Transverse colon (tissue), 4 donors: Measurements from ENCODE around the gene COL6A5. TPM values are rescaled to one million over a fixed set of nuclear protein-coding genes. Genes with fewer than 3 reads are reported as not detected.

Experiments used
- DNase-seq: peaks from one replicate; pipeline ENCODE4 v3.0.0-alpha.2; 2019
- H3K27ac ChIP-seq, 4 donors: fragments of 200-600 bp; sonication (generic); 2 replicates each; pipeline ENCODE4 v1.5.1; 2016 to 2018; ENCODE audit warnings: inconsistent platforms in 4 of 4
- H3K27me3 ChIP-seq: fragments of 200-600 bp; sonication (generic); 2 replicates; pipeline ENCODE4 v1.5.1; 2017; ENCODE audit warnings: inconsistent platforms
- H3K36me3 ChIP-seq, 4 donors: fragments of 200-600 bp; sonication (generic); 2 replicates each; pipeline ENCODE4 v1.5.1; 2017 to 2019; ENCODE audit warnings: inconsistent platforms in 4 of 4
- H3K4me1 ChIP-seq, 4 donors: fragments of 200-600 bp; sonication (generic); 2 replicates each; pipeline ENCODE4 v1.5.1; 2017 to 2020; ENCODE audit warnings: inconsistent platforms in 4 of 4
- H3K4me3 ChIP-seq, 4 donors: fragments of 200-600 bp; sonication (generic); 1 replicate in 1 of 4; 2 replicates in 3 of 4; pipeline versions ENCODE4 v1.5.1 to v1.6.1; 2017 to 2019; ENCODE audit warnings: inconsistent platforms in 4 of 4
- H3K9me3 ChIP-seq, 2 donors: fragments of 200-600 bp; sonication (generic); 2 replicates each; pipeline ENCODE4 v1.5.1; 2017 to 2019; ENCODE audit warnings: inconsistent platforms in 2 of 2
- EP300 ChIP-seq: sonication (generic); formaldehyde crosslinking; IDR thresholded peaks from one replicate; pipeline ENCODE4 v1.6.1; 2017; ENCODE audit warnings: antibody characterized with exemption, low read depth
- POLR2A ChIP-seq: fragments of 450-650 bp; IDR thresholded peaks from one replicate; pipeline ENCODE4 v1.6.1; 2016; ENCODE audit warnings: antibody characterized with exemption, mild to moderate bottlenecking, moderate library complexity
- POLR2AphosphoS5 ChIP-seq, 3 donors: sonication (generic); formaldehyde crosslinking; IDR thresholded peaks; one replicate each; pipeline ENCODE4 v1.6.1; 2016; ENCODE audit warnings: antibody characterized with exemption in 3 of 3
- WGBS, 2 donors: methylation state at CpG; one replicate each; pipeline ENCODE4 v1.1.5; 2018; ENCODE audit warnings: low coverage in 1 of 2; 5-methylcytosine and 5-hydroxymethylcytosine counted together
- in situ Hi-C, 4 donors: fragments of 200-750 bp; cut with MboI; loops; one replicate each; pipeline versions ENCODE4 v1.15.0 to v1.15.1; 2017; ENCODE audit warnings: low sequenced_read_pairs in 3 of 4, low pct_ligation_motif_present in 1 of 4, low pct_unique_long_range_greater_than_20kb in 1 of 4
- intact Hi-C: fragments of 100-400 bp; cut with DNase I; formaldehyde crosslinking; loops from one replicate; pipeline ENCODE4 v1.15.1; 2023; ENCODE audit warnings: low total_unique reads
- total RNA-seq, 4 donors: library from RNA; depleted of rRNA; stranded (reverse); fragments of >200 nt; gene quantifications; one replicate each; pipeline ENCODE4 v1.1.0, GENCODE V29; 2016
- TF ChIP-seq, protein P1 (sequence below), 5 experiments: fragments of 200-600 bp in 3 of 5; fragments of 450-650 bp in 2 of 5; sonication (generic) in 3 of 5; IDR thresholded peaks; 1 replicate in 2 of 5; 2 replicates in 3 of 5; pipeline ENCODE4 v1.5.1; 2016 to 2017; ENCODE audit warnings: antibody characterized with exemption in 5 of 5, inconsistent platforms in 3 of 5, mild to moderate bottlenecking in 2 of 5, moderate library complexity in 1 of 5

Gene COL6A5
- total RNA-seq, 4 donors from 2014 or later: not detected

DNA sequence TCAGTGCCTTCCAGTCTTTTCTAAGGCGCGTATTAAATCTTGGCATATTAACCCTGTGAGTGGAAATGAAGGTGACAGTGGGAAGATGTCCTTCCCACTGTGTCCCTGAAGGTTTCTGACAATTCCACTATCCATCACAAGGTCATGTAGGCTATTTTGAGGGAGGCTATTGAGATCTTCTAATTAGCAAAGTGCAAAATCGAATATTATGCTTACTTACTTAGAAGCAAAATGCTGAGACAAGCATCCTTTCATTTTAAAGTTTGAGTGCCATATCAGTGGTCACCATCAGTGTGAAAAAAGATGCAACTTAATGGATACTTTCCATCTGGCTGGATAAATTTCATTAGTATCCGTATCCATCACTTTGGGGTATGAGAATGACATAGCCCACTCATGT is 77.6 kb downstream of the COL6A5 start:
- Histone ChIP-seq H3K4me3 (no peak overlapping the region), H3K36me3 (no peaks in the 10 kb centered on the region), H3K9me3 (no peaks in the 10 kb centered on the region), H3K27me3 (no peaks in the 10 kb centered on the region), H3K4me1 (no peaks in the 10 kb centered on the region), H3K27ac (no peak overlapping the region)
- DNase-seq: no peak
- intact Hi-C loops (no loop called here), in situ Hi-C loops (no loop called here)
- TF ChIP-seq EP300: no peak
- no peak for TF ChIP-seq POLR2AphosphoS5 (IDR thresholded peaks at IDR 0.05)
- TF ChIP-seq, protein P1, sequence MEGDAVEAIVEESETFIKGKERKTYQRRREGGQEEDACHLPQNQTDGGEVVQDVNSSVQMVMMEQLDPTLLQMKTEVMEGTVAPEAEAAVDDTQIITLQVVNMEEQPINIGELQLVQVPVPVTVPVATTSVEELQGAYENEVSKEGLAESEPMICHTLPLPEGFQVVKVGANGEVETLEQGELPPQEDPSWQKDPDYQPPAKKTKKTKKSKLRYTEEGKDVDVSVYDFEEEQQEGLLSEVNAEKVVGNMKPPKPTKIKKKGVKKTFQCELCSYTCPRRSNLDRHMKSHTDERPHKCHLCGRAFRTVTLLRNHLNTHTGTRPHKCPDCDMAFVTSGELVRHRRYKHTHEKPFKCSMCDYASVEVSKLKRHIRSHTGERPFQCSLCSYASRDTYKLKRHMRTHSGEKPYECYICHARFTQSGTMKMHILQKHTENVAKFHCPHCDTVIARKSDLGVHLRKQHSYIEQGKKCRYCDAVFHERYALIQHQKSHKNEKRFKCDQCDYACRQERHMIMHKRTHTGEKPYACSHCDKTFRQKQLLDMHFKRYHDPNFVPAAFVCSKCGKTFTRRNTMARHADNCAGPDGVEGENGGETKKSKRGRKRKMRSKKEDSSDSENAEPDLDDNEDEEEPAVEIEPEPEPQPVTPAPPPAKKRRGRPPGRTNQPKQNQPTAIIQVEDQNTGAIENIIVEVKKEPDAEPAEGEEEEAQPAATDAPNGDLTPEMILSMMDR (IDR thresholded peaks at IDR 0.05): no peak
- TF ChIP-seq POLR2A: no peak
- WGBS, 2 donors: 85 to 100% methylated on average over 3 to 4 of the region's 4 CpGs

DNA sequence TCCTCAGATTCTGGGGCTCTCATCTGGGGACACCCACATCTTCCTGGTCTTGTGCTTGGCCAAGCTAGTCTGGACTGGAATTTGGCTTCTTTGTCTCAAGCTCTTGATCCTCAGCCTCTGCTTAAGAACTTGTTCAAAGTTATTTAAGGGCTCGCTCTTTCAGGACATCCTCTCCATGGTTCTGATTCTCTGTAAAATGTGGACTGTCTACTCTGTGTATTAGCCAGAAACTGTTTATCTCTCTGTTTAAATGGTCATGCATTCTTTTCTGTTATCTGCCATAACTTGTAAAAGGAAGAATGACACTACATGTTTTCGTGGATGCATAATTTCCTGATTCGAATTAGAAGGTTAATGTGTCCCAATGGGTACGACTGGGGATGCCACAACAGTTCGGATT is 79.4 kb downstream of the COL6A5 start:
- intact Hi-C loops: no loop called here
- in situ Hi-C loops: no loop called here
- 61 to 73% methylated on average over 3 to 5 of the region's 5 CpGs for WGBS, 2 donors
- H3K9me3 ChIP-seq: no peaks in the 10 kb centered on the region
- H3K4me1 ChIP-seq: no peaks in the 10 kb centered on the region
- no peak for DNase-seq
- TF ChIP-seq, protein P1 (IDR thresholded peaks at IDR 0.05): no peak
- TF ChIP-seq POLR2AphosphoS5 (IDR thresholded peaks at IDR 0.05): no peak
- no peak for TF ChIP-seq POLR2A
- TF ChIP-seq EP300: no peak
- no peaks in the 10 kb centered on the region for H3K36me3 ChIP-seq
- H3K27me3 ChIP-seq: no peaks in the 10 kb centered on the region
- no peak overlapping the region for H3K4me3 ChIP-seq
- H3K27ac ChIP-seq: no peak overlapping the region

DNA sequence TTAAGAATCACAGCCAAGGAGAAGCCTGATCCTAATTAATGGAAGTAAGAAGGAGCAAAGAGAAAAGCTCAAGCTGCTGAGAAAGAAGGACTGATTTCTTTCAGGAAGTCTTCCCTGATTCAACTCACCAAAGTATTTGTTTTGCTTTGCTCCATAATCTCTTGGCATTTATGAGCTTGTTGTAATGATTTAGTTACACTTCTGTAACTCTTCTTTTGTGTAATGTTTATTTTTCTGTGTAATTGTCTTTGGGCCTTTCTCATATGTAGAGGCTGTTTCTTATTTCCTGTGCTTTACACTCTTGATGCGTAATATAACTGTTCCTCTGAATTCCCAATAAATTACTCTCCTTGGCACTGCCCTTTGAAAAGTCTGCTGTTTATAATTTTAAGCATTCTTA is 80.0 kb downstream of the COL6A5 start:
- no peaks in the 10 kb centered on the region for H3K4me1 ChIP-seq
- DNase-seq: no peak
- no peaks in the 10 kb centered on the region for H3K9me3 ChIP-seq
- intact Hi-C loops (no loop called here), in situ Hi-C loops (no loop called here)
- H3K4me3 ChIP-seq: no peak overlapping the region
- H3K27ac ChIP-seq: no peak overlapping the region
- WGBS, 2 donors: 19 to 35% methylated on average over 1 of the region's 1 CpG
- TF ChIP-seq POLR2A (no peak), POLR2AphosphoS5 (IDR thresholded peaks at IDR 0.05) (no peak), EP300 (no peak)
- TF ChIP-seq, protein P1 (IDR thresholded peaks at IDR 0.05): no peak
- no peaks in the 10 kb centered on the region for H3K27me3 ChIP-seq
- H3K36me3 ChIP-seq: no peaks in the 10 kb centered on the region

DNA sequence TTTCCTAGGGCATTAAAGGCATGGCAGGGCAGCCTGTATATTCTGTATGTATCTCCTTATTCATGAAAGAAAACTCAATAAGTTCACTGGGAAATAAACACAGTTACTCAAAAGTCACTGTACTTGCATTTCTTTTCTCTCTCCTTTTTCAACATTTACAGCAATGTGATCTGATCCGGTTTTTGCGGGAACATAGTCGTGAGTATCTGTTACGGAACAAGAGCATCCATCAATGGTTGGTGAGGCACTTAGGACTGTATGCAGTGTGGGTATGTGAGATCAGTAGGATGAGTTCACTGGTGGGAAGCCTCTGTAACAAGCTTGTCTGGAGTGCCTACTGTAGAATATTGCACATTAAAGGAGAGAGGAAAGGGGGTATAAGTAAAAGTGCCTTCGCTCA is 80.7 kb downstream of the COL6A5 start:
- TF ChIP-seq POLR2AphosphoS5 (IDR thresholded peaks at IDR 0.05) (no peak), POLR2A (no peak), EP300 (no peak)
- TF ChIP-seq, protein P1 (IDR thresholded peaks at IDR 0.05): no peak
- no peak for DNase-seq
- no peak overlapping the region for H3K4me3 ChIP-seq
- no peaks in the 10 kb centered on the region for H3K36me3 ChIP-seq
- intact Hi-C loops (no loop called here), in situ Hi-C loops (no loop called here)
- no peak overlapping the region for H3K27ac ChIP-seq
- H3K27me3 ChIP-seq: no peaks in the 10 kb centered on the region
- WGBS, 2 donors: 68 to 90% methylated on average over 5 of the region's 5 CpGs
- no peaks in the 10 kb centered on the region for H3K9me3 ChIP-seq
- H3K4me1 ChIP-seq: no peaks in the 10 kb centered on the region
